Fibroblast of skin of abdomen (primary cell): ENCODE measurements around the gene FSD2.
"Not testable (repeated sequence)": the region's sequence is repeated elsewhere in the genome, so short reads cannot be mapped to it uniquely, and the experiment has no call there.

ENCODE experiments used
- DNase-seq: peaks from one replicate; pipeline ENCODE4 v3.0.0-alpha.2; 2013

FSD2 gene

DNA sequence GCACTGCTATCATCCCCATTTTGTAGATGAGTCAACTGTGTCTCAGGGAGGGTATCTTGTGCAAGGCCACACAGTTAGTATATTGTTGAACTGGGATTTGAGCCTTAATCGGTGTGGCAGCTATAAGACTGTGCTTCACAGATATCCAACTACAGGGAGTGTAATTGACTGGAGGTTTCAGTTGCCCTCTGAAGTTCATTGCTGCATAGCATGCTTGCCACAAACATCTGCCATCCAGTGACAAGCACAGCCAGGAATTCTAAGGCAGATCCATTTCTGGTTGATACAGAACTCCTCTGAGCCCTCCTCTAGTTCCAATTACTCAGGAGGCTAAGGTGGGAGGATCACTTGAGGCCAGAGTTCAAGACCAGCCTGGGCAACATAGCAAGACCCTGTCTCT, 16.4 kb downstream of the FSD2 start:
- no peak for DNase-seq

DNA sequence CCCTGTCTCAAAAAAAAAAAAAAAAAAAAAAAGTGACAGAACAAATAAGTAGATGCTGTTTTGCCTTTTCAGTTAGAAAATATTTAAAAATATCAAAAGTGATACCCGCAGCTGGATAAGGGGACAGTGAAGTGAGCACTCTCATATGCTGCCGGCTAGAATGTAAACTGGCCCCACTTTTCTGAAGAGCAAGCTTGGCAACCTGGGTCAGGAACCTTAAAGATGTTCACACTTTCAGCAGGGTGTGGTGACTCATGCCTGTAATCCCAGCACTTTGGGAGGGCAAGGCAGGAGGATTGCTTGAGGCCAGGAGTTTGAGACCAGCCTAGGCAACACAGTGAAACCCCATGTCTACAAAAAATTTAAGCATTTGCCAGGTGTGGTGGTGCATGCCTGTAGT, 17.4 kb downstream of the FSD2 start:
- no peak for DNase-seq

DNA sequence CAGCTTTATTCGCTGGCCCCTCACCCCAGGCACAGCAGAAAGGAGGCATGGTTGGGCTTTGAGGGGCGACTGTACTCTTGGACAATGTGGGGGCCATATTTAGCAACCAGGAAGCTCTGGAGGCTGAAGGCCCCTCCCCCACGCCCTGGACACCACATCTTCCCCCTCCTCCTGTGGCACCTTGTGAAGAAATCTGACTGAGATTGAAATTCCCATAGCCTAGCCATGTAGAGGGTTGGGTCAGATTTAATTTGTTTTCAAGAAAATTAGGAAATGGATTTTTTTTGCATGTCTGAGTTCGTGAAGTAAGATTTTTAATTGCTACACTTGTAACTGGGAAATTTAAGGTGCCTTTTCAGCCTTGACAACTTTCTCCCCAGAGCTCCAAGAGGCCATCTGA, 24.5 kb downstream of the FSD2 start:
- DNase-seq, result no peak

DNA sequence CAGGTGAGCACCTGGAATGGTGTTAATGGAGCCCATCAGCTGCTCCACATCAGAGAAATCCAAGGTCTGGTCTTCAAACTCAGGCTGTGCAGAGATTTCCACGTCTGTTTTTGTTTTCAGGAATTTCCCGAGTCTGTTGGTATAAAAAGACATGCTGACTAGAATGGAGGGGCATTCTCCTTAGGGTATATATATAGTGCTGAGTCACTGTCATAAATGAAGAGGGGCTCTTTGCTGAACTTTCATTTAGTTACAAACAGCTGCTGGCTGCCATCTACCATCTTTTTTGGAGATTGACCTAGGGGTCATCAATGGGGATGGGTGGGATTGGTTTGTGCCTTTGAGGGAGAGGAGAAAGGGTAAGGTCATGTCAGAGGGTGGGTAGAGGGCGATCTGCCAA, 27.1 kb downstream of the FSD2 start:
- DNase-seq, result no peak

DNA sequence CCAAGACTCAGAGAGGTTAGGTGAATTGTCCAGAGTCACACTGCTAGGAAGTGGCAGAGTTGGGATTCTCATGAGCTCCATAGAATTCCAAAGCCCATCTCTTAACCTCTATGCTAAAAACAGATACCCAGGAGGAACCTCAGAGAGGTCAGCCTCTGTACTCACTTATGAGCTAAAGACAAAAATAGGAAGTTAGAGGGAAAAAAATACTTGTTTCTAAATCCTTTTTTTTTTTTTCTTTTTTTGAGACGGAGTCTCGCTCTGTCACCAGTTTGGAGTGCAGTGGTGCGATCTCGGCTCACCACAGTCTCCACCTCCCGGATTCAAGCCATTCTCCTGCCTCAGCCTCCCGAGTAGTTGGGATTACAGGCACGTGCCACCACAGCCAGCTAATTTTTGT, 31.4 kb downstream of the FSD2 start:
- no peak for DNase-seq

DNA sequence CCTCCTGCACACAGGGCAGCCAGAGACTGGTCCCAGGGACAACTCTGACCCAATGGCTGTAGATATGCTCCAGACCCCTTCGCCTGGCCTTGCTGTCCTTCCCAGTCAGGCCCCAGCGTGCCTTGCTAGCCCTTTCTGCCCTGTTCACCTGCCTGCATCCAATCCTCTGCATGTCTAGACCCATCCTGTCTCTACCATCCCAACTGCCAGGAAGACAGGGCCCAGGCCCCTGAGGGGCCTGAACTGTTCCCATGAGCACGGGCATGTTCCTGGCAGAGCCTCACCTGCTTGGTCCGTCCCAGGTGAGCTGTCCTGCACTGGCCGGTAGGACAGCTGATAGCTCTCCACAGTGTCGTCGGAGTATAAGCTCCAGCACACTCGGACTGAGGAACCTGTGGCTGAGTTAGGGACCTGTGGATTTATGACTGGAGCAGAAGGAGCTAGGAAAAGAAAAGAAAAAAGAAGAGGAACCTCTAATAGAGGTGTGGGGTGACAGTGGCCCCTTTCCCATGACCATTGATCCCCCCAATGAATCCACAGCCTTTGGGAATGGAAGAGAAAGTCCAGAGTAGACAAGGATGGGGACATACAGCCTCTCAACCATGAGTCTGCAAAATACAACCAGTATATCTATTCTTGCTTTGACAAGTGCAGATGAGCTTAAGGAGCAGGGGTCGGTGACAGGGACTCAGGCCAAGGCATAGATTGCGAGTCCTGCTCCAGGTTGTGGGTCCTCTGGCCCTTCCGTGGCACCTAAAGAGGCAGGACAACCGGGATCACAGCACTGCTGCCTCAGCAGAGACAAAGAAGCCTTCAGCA, 33.9 kb downstream of the FSD2 start:
- DNase-seq, result no peak

DNA sequence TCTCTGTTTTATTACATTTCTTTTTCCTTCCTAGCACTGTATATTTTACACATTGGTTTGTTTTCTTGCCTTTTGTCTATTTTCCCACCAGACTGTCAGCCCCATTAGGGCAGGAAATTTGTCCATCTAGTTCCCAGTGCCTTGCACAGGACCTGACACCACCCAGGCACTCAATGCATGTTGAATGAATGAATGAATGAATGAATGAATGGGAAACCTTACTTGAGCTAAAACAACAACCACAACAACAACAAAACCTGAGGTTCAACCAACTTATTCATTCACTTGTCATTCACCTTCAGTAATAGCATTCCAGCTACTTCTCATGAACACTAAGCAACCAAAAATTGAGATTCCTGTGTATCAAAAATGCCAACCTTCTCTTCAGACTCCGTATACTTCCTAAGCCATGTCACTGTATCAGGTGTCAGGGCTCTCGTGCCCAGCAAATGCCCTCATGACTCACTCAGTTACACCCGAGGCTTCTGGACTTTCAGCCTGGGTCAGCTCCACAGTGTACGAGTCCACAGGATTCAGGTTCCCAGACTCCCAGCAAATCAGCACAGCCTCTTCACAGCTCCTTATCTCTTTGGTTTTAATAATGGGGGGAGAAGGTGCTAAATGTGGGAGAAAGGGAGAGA, 37.3 kb downstream of the FSD2 start:
- DNase-seq, result no peak

DNA sequence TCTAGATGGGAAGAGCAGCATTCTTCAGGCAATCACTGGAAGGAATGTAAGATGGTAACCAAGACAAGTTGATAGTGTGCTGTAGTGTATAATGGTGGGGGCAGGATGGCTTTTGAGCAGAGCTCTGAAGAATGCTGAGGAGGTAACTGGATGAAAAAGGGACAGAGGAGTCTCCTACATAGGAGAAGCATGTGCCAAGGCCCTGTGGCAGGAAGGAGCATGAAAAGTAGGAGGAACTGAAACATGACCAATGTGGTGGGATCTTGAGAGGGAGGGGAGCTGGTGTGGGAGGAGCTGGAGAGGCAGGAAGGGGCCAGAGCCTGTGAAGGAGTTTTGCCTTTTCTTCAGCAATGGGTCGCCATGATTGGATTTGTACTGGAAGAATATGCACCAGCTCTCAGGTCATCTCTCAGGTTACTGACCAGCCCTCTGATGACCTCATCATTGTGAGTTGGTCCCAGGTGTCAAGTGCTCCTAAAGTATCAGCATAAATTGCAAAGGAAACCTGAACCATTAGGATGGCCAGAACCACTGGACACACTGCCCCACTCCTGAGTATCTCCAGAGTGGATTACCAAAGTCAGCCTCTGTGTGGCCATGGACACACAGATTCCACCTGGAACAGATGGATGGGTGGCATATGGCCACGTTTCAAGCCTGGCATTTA, 38.6 kb downstream of the FSD2 start:
- DNase-seq, result no peak

DNA sequence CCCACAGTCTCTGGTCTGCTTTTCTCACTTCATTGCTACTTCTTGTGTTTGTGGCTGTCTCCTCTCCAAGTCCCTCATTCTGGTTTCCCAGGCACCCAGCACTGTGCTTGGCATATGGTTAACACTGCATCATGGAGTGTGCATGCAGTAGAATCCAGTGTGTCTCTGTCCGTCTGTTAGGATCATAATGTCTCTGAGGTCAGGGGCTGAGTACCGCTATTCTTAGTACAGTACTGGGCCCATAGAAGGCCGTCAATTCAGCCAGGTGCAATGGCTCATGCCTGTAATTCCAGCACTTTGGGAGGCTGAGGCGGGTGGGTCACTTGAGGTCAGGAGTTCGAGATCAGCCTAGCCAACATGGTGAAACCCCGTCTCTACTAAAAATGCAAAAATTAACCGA, 39.7 kb downstream of the FSD2 start:
- not testable (repeated sequence) for DNase-seq

DNA sequence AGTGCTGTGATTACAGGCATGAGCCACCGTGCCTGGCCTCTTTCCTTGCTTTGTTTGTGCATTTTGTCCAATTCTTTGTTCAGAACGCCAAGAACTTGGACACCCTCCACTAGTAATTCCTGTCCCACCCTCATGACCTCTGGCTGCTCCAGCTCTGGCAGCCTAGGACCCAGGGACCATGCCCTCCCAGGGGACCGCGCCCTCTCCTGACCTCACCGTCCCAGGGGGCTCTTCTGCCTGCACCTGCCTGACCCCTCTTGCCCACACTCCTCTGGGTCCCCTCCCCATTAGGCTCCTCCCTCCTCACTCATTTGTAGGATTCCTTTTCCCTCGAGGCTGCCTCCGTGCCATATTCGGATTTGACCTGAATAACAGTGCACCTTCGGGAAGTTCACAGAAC, 41.1 kb downstream of the FSD2 start:
- no peak for DNase-seq

DNA sequence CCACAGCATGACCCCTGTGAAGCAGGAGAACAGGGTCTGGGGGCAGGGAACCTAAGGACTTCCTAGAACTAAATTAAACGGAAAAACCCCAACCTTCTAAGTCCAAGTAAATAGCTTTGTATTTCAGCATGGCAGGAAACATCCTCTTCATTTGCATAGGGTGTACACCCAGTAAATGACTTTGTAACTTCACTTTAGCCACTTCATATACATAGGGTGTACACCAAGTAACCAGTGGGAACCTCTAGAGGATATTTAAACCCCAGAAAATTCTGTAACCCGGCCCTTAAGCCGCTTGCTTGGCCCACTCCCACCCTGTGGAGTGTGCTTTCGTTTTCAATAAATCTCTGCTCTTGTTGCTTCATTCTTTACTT, 41.8 kb downstream of the FSD2 start:
- DNase-seq, result no peak

DNA sequence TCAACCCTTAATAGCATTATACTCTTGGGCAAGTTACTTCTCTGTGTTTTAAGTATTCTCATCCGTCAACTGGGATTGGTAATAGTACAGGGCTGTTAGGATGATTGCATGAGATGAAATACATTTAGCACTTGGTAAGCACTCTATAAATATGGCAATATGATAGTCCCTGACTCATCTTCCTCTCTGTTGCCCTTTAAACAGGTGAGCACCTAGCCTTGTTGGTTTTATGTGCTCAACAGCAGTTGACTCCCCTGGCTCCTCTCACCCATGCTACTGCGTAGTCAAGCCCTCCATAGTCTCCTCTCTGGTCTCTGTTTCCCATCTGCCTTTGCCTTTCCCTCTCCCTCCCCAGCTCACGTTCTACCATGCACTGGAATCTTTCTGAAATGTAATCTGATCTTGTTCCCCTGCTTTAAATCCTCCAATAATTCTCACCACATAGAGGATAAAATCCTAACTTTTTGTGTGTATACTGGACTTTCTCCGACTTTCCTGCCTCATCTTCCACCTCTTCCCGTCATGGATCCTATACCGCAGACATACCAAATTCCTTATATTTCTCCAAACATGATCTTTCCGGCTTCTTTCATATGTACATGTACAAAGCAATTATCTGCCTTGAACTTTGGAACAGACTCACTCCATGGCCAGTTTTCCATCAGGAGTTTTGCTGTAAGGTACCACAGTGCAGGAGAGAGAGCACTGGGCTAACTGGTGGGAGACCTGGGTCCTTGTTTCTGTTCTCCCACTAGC, 42.3 kb downstream of the FSD2 start:
- no peak for DNase-seq

DNA sequence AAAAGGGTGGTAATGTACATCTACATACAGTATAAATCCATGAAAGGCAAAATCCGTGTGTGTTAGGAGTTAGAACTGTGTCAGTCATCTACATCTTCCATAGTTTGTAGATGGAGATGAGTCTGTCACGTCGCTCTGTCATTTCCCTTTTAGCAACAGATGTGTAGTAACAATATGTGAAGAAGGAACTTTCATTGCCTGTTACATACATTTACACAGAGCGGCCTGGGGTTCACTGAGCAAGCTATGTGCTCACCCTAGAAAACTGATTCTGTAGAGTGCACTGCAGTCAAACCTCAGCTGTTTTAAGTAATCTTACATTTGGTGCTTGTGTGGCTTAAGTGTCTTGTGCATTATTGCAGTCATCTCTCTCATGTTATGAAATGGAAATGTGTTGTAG, 54.6 kb downstream of the FSD2 start:
- no peak for DNase-seq

DNA sequence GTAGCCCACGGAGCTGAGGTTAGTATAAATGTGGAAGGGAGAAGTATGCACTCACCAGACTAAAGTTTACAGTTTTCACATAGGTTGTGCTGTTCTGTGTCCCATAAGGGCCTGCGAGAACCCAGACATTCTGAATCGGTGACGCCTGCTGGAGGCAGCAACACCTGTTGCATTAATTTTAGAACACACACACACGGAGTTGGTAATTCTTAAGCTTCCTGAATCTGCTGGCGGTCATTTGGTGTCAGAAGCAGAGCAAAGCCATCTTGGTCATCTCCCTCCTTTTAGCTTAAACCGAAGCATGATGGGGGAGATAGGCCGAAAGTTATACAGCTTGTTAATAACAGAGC, 55.1 kb downstream of the FSD2 start:
- DNase-seq, result no peak

DNA sequence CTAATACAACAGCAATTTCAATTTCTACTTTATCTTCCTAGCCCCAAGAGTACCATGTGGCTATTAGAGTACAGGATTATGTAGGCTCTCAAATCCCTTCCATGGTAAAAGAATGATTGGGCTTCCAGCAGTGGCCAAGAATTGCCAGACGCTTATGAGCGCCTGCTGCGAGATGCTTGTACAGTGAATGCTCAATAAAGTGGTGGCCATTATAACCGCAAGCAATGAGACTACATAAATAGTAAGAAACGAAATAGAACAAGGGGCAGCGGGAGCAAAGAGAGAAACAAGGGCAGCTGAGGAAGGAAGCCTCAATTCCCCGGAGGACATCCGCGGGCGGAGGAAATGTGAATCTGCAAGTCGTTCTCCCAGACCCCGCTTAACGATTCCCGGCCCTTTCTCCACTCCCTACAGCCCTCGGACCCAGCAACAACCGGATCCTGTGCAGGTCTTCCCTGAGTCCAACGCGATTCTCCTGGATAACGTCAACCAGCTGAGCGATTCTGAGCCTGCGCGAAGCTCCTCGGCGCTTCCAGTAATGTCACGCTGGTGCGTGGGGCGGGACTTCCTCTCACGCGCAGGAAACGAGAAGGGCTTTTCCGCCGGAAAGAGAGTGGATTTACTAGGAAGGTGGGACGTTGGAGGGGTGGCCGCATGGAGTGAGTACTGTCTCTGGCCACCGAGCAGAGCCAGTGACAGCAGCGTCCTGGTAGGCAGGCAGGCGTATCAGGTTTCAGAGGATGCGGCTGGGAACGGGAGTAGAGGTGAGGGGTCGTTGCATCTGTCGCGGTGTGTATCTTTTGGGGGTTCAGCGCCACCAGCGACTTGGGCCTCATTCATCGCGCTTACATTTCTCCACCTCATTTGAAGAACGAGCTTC, 55.7 kb downstream of the FSD2 start:
- peak; percentile 93 for DNase-seq

DNA sequence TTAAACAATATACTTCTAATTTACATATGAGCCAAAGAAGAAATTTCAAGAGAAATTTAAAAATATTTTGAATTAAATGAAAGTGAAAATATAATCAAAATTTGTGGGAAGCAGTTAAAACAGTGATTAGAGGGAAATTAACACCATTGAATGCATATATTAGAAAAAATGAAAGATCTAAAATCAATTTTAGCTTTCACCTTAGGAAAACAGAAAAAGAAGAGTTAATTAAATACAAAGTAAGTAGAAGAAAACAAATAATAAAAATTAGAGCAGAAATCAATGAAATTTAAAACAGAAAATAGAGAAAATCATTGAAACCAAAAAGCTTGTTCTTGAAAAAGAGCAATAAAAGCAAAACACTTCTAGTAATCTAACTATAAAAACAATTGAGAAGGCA, 57.6 kb downstream of the FSD2 start:
- DNase-seq, result no peak

DNA sequence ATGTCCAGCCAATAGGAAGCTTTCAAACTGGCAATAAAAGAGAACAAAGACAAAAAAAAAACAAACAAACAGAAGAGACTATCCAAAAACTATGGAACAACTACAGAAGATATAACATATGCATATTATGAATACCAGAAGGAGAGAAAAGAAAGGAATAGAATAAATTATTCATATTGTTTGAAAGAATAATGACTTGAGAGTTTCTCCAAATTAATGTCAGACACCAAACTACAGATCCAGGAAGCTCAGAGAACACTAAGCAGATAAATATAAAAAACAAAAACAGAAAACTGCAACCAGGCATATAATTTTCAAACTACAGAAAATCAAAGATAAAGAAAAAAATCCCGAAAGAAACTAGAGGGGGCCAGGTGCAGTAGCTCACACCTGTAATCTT, 62.1 kb downstream of the FSD2 start:
- DNase-seq, result no peak

DNA sequence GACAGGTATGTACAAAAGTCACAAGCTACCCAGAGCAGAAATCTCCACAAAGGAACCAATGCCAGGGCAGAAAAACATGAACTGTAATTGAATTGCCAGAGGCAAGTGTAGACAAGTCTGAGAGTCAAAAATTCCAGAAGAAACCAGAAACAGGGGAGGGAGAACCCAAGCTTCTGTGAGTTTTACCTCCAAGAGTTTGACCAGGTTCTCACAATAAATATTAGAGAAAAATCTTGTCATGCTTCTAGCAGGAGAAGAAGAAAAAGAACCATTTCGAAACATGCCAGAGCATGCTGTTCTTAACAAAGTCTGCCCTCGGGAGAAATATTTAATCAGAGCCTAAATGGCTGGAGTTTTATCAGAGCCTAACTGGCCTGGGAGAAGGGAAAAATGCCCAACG, 63.7 kb downstream of the FSD2 start:
- DNase-seq, result no peak

DNA sequence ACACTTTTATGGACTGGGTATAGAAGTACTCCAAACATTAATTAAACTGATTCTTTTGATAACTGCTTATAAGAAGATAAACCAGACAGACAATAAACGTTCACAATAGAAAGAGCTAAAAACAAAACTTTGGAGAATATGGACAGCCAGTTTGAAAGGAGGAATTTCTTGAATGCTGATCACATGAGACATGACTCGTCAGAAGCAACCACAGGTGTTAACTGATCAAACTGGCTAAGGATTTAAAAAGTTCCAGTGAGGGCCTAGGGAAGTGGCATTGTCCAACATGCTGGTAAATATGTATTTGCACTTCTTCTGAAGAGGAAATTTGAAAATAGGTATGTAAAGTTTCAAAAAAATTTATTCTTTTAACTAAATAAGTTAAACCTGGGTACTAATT, 66.8 kb downstream of the FSD2 start:
- no peak for DNase-seq

DNA sequence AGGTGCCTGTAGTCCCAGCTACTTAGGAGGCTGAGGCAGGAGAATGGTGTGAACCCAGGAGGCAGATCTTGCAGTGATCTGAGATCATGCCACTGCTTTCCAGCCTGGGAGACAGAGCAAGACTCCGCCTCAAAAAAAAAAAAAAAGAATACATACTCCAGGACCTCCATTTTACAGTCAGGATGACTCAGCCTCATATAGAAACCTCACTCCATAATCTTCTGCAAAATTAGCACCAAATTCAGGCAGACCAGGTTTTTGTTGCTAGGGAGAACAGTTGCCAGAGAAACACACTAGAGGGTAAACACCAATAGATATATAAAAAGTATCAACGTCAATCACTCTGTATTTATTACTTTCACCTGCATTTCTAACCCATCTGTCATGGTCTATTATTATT, 67.9 kb downstream of the FSD2 start:
- DNase-seq, result no peak

DNA sequence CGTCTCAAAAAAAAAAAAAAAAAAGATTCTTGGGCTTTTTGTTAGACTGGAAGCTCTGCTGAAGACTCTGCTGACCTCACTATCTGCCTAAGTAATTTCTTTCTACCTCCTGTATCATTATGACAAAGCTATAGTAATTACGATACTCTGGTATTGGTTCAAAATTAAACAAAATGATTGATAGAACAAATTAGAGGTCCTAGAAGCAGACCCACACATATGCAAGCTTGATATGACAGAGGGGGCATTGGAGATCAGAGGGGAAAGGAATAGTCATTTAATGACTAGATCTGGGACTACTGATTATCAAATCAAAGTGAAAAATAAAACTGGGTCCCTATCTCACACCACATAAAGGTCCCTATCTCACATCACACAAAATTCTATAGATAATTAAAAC, 74.3 kb downstream of the FSD2 start:
- no peak for DNase-seq

DNA sequence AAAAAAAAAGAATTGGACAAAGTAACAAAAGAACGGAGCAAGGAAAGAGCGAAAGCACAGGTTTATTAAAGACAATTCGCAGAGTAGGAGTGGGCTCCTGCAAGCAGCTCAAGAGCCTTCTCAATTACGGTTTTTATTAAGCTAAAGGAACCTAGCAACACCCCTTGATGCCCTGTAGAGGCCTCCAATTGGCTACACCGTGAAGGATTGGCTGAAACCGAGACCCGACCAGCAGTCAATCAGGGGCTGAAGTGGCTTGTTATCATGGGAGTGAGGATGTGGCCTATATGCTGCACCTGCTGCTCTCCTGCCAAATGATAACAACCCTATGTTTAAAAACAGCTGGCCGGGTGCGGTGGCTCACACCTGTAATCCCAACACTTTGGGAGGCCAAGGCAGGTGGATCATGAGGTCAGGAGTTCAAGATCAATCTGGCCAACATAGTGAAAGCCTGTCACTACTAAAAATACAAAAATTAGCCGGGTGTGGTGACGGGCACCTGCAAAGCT, 75.8 kb downstream of the FSD2 start:
- no peak for DNase-seq
